Right atrium auricular region (tissue), 2 donors: ENCODE data around the gene PNPLA2. TPM values are rescaled to one million over a fixed set of nuclear protein-coding genes. Genes with fewer than 3 reads are reported as not detected.

Experiments
- DNase-seq: peaks from one replicate; pipeline ENCODE4 v3.0.0-alpha.2; 2019; ENCODE audit warnings: low spot score
- H3K27ac ChIP-seq, 2 donors: fragments of 200-600 bp; sonication (generic); 1 replicate in 1 of 2; 2 replicates in 1 of 2; pipeline ENCODE4 v1.5.1; 2016 to 2019
- H3K27me3 ChIP-seq, 2 donors: fragments of 200-600 bp; sonication (generic); one replicate each; pipeline versions ENCODE4 v1.5.1 to v1.6.0; 2017 to 2019
- H3K36me3 ChIP-seq: fragments of 200-600 bp; sonication (generic); one replicate; pipeline ENCODE4 v1.5.1; 2016
- H3K4me1 ChIP-seq, 2 donors: fragments of 200-600 bp; sonication (generic); one replicate each; pipeline versions ENCODE4 v1.5.1 to v1.6.0; 2017 to 2019
- H3K4me3 ChIP-seq, 2 donors: fragments of 200-600 bp; sonication (generic); 1 replicate in 1 of 2; 2 replicates in 1 of 2; pipeline ENCODE4 v1.5.1; 2017 to 2019; ENCODE audit warnings: mild to moderate bottlenecking in 1 of 2, moderate library complexity in 1 of 2
- H3K9me3 ChIP-seq, 2 donors: fragments of 200-600 bp; sonication (generic); one replicate each; pipeline ENCODE4 v1.5.1; 2019
- CTCF ChIP-seq, 2 donors: fragments of 200-600 bp; sonication (generic); IDR thresholded peaks; one replicate each; pipeline ENCODE4 v1.5.1; 2019; ENCODE audit warnings: antibody characterized with exemption in 2 of 2
- total RNA-seq, 2 donors: library from RNA; depleted of rRNA; stranded (reverse); fragments of >200 nt; gene quantifications; one replicate each; pipeline ENCODE4 v1.1.0, GENCODE V29; 2016

Gene PNPLA2
- total RNA-seq, 2 donors from 2014 or later: 94.4 to 123 TPM

GRCh38 chr11:776561-777287 is 42.0 kb upstream of the PNPLA2 start:
- H3K27me3 ChIP-seq: no peaks in the 10 kb centered on the region
- H3K36me3 ChIP-seq: peaks cover 9% of the 10 kb centered on the region
- H3K4me1 ChIP-seq: peaks cover 0 to 32% of the 10 kb centered on the region in 2 donors
- TF ChIP-seq CTCF (IDR thresholded peaks at IDR 0.05): no peak
- H3K27ac ChIP-seq: peak overlapping the region; percentile 82 to 89
- H3K4me3 ChIP-seq: peak overlapping the region; percentile 91 to 93
- no peaks in the 10 kb centered on the region for H3K9me3 ChIP-seq
- DNase-seq: no peak

- peak in 1 of 2 donors; percentile 6 for TF ChIP-seq CTCF (IDR thresholded peaks at IDR 0.05)
- Histone ChIP-seq H3K4me1 (peaks cover 0 to 32% of the 10 kb centered on the region in 2 donors), H3K36me3 (peaks cover 2% of the 10 kb centered on the region)
These were observed 41.1 kb upstream of the PNPLA2 start, which contains the start of gene GATD1 for GRCh38 chr11:777288-778255. Gene GATD1, minus strand, starts transcription at chr11:777487. Its CDS starts 25 bp downstream, at chr11:777462.

GRCh38 chr11:778976-779954 is 39.4 kb upstream of the PNPLA2 start:
- no peak for DNase-seq
- Histone ChIP-seq H3K27ac (no peak overlapping the region), H3K9me3 (no peaks in the 10 kb centered on the region), H3K36me3 (no peaks in the 10 kb centered on the region), H3K4me1 (peaks cover 0 to 47% of the 10 kb centered on the region in 2 donors), H3K4me3 (no peak overlapping the region), H3K27me3 (no peaks in the 10 kb centered on the region)
- TF ChIP-seq CTCF (IDR thresholded peaks at IDR 0.05): no peak

More at GRCh38 chr11:777288-778255, 41.1 kb upstream of the PNPLA2 start, which contains the start of gene GATD1:
- Histone ChIP-seq H3K9me3 (no peaks in the 10 kb centered on the region), H3K27me3 (no peaks in the 10 kb centered on the region), H3K27ac (peak within 1 kb of the TSS; percentile 82 to 89), H3K4me3 (peak within 1 kb of the TSS; percentile 91 to 93)
- peak; percentile 87 for DNase-seq

GRCh38 chr11:779955-780532 is 38.7 kb upstream of the PNPLA2 start:
- no peak for DNase-seq
- peaks cover 0 to 44% of the 10 kb centered on the region in 2 donors for H3K4me1 ChIP-seq
- H3K27ac ChIP-seq: no peak overlapping the region
- no peak for TF ChIP-seq CTCF (IDR thresholded peaks at IDR 0.05)
- no peak overlapping the region for H3K4me3 ChIP-seq
- H3K9me3 ChIP-seq: no peaks in the 10 kb centered on the region
- H3K36me3 ChIP-seq: no peaks in the 10 kb centered on the region
- no peaks in the 10 kb centered on the region for H3K27me3 ChIP-seq
